Neural crest cell (in vitro differentiated cells): ENCODE measurements around the gene TEAD2. TPM values are rescaled to one million over a fixed set of nuclear protein-coding genes. Genes with fewer than 3 reads are reported as not detected.

ENCODE experiments used
- DNase-seq: peaks from one replicate; pipeline ENCODE4 v3.0.0; 2021; ENCODE audit warnings: low read depth, mixed read lengths, low spot score
- H3K27ac Mint-ChIP-seq: one replicate; pipeline ENCODE4 v1.8.0; 2021; ENCODE audit warnings: mild to moderate bottlenecking, mixed read lengths; ENCODE audit not compliant: unreplicated experiment
- H3K27me3 Mint-ChIP-seq: 2 replicates; pipeline ENCODE4 v1.8.0; 2021; ENCODE audit warnings: low read depth, mild to moderate bottlenecking, mixed read lengths
- H3K36me3 Mint-ChIP-seq: 2 replicates; pipeline ENCODE4 v1.8.0; 2021; ENCODE audit warnings: low read depth, mild to moderate bottlenecking, mixed read lengths
- H3K4me1 Mint-ChIP-seq: 2 replicates; pipeline ENCODE4 v1.8.0; 2021; ENCODE audit warnings: mixed read lengths
- H3K4me3 Mint-ChIP-seq: one replicate; pipeline ENCODE4 v1.8.0; 2021; ENCODE audit warnings: mild to moderate bottlenecking, mixed read lengths
- H3K9me3 Mint-ChIP-seq: 2 replicates; pipeline ENCODE4 v1.8.0; 2021; ENCODE audit warnings: mixed read lengths
- long read RNA-seq: library from polyadenylated mRNA; unstranded; transcript quantifications from one replicate; pipeline ENCODE4 v2.0.0, GENCODE V29; 2020
- total RNA-seq: library from RNA; stranded (reverse); gene quantifications from 2 replicates; pipeline ENCODE4 v1.2.1, GENCODE V29; 2021
- TF ChIP-seq, protein P1 (sequence below): fragments of 200-600 bp; sonication (generic); conservative IDR thresholded peaks from 2 replicates; pipeline ENCODE4 v1.5.0; 2021; ENCODE audit warnings: antibody characterized with exemption, mild to moderate bottlenecking

The TEAD2 gene
- 153 and 164 TPM in 2 replicates for total RNA-seq
- long read RNA-seq, partial matches to known transcripts = 3 of 5 reads
- long read RNA-seq, other reads (novel, unspliced or antisense) = 2 of 5 reads

DNA sequence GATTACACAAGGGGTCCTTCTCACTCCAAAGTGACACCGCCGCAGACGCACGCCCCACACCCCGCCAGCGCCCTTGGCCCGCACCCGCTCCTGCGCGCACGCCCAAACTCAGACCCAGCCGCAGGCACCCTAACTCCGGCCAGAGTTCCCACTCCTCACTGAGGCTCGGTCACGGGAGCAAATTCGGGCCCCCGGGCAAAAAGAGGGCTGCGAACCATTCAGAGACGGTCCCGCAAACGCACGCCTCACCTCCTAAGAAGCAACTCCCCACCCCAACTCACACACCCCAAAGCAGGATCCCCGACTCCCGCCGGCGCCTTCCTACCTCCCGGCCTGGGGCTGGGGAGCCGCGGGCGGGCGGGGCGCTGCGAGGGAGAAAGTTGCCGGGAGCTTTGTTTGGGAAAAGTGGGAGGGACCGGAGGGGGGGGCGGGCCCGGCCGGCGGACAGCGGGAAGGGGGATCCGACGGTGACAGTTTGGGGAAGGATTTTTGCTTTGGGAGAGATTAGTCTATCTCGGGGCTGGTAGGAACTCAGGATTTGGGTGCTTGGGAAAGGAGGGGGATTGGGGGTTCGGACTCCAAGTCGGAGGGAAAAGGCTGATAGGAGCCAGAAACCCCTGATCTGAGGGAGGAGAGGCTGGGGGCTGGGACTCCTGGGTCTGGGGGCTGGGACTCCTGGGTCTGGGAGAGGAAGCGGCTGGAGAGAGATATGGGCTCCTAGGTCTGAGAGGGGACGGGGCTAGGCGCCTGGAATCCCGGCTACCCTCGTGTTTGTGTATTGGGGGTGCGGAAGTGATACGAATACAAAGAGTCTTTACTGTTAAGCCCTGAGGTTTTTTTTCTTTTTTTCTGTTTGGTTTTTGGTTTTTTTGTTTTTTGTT is at the start of gene TEAD2:
TEAD2 (minus strand) TSS at position 369 of the 881 bp plus-strand sequence. CDS start 2,341 bp downstream, outside the sequence.
- Mint-ChIP-seq H3K27ac (no peak within 1 kb of the TSS), H3K36me3 (peaks cover 8% of the 10 kb centered on the region), H3K9me3 (no peaks in the 10 kb centered on the region), H3K4me3 (no peak within 1 kb of the TSS), H3K27me3 (peaks cover 5% of the 10 kb centered on the region), H3K4me1 (peaks cover 18% of the 10 kb centered on the region)
- peak; percentile 61 for DNase-seq
- TF ChIP-seq, protein P1, sequence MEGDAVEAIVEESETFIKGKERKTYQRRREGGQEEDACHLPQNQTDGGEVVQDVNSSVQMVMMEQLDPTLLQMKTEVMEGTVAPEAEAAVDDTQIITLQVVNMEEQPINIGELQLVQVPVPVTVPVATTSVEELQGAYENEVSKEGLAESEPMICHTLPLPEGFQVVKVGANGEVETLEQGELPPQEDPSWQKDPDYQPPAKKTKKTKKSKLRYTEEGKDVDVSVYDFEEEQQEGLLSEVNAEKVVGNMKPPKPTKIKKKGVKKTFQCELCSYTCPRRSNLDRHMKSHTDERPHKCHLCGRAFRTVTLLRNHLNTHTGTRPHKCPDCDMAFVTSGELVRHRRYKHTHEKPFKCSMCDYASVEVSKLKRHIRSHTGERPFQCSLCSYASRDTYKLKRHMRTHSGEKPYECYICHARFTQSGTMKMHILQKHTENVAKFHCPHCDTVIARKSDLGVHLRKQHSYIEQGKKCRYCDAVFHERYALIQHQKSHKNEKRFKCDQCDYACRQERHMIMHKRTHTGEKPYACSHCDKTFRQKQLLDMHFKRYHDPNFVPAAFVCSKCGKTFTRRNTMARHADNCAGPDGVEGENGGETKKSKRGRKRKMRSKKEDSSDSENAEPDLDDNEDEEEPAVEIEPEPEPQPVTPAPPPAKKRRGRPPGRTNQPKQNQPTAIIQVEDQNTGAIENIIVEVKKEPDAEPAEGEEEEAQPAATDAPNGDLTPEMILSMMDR = no peak

DNA sequence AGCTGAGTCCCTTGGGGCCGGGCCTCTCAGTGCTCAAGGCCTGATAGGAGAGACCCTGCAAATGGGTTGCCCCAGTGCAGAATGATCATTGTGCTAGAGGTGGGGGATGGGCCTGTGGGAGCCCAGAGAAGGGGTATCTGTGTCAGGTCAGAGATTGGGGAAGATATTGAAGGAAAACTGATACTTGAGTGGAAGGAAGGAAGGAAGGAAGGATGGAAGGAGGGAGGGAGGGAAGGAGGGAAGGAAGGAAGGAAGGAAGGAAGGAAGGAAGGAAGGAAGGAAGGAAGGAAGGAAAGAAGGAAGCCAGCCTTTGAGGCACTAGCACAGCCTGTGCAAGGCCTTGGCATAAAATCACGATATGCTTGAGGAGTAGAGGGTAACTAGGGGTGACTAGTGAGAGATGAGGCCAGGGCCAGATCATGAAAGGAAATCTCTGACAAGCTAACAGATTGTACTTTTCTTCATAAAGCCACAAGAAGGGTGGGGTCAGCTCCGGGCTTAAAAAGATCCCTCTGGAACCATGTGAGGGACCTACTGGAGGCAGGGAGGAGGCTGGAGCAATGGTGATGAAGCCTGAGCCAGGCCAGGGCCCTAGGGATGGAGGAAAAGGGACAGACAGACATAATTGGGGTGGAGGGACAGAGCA is 49.6 kb upstream of the TEAD2 start:
- Mint-ChIP-seq H3K9me3 (no peaks in the 10 kb centered on the region), H3K4me3 (no peak overlapping the region), H3K27me3 (peaks cover 20% of the 10 kb centered on the region), H3K36me3 (no peaks in the 10 kb centered on the region), H3K27ac (no peak overlapping the region), H3K4me1 (peaks cover 8% of the 10 kb centered on the region)
- DNase-seq = no peak
- TF ChIP-seq, protein P1 = no peak

DNA sequence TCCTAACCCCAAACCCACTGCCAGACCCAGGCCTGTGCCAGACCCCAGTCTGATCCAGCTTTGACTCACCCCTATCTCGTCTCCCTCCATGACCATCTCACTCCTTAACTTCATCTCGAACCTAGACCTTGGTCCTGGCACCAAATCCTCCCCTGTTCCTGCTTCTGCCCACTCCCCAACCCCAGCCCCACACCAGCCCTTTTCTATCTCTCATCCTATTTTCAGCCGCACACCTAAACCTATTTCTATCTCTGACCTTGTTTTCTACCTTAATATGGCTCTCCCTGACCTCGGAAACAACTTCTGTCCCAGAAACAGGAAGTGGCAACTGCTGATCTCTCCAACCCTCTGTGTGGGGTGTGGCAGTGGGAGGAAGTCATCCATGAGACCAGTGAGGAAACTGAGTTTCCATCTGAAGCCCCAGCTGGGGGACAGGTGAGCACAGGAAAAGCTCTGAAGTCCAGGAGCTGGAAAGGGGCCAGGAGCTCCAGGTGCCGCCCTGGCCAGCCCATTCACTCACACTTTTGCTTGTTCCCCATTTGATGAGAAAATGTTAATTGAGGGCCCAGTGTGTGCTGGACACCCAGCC is 47.3 kb upstream of the TEAD2 start:
- no peak for DNase-seq
- Mint-ChIP-seq H3K4me3 (no peak overlapping the region), H3K27ac (no peak overlapping the region), H3K36me3 (no peaks in the 10 kb centered on the region), H3K9me3 (no peaks in the 10 kb centered on the region), H3K4me1 (peaks cover 8% of the 10 kb centered on the region), H3K27me3 (peaks cover 8% of the 10 kb centered on the region)
- TF ChIP-seq, protein P1 = no peak

DNA sequence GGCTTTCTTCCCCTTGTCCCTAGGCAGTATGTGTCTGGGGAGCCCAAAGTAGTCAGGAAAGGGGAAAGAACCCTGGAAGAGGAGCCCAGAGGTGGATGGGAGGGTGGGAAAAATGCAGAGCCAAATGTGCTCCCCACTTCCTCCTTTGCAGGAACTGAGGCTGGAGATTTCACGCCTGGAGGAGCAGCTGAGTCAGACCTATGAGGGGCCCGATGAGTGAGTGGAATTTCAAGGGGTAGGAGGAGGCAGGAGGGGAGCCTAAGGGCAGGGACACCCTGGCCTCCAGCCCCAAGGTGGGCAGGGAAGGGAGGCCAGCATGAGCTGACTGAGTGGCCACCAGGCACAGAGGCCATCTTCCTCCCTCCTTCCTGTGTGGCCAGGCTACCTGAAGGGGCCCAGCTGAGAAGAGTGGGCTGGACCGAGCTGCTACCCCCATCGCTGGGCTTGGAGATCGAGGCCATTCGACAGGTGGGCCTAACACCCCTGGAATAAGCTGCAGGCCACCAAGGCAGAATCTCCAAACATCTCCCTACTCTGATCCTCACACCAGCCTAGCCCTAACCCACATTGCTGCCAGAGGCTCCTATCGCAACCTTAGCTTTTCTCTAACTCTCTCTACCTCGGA is 46.7 kb upstream of the TEAD2 start:
- no peaks in the 10 kb centered on the region for H3K36me3 Mint-ChIP-seq
- H3K4me1 Mint-ChIP-seq = peaks cover 8% of the 10 kb centered on the region
- no peak overlapping the region for H3K4me3 Mint-ChIP-seq
- no peaks in the 10 kb centered on the region for H3K9me3 Mint-ChIP-seq
- no peak for DNase-seq
- TF ChIP-seq, protein P1 = no peak
- peaks cover 5% of the 10 kb centered on the region for H3K27me3 Mint-ChIP-seq
- H3K27ac Mint-ChIP-seq = no peak overlapping the region

DNA sequence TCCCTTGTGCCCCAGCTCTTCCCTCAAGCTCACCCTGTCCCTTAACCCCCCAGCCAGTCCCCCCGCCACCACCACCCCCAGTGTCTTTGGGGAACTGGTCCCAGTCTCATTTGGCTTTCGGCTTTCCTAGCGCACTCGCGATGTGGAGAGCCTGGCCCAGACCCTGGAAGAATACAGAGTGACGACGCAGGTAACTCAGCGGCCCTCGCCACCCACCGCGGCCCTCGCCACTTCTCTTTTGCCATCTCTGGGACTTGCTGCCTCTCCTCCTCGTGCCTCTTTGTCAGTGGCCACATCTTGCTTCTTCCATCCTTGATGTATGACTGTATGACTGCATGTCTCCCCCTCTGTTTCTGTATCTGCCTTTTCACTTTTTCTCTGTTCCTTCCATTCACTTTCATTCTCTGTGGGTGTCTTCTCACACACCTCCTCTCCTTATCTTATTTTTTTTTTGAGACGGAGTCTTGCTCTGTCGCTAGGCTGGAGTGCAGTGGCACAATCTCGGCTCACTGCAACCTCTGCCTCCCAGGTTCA is 45.3 kb upstream of the TEAD2 start:
- Mint-ChIP-seq H3K36me3 (no peaks in the 10 kb centered on the region), H3K27ac (no peak overlapping the region), H3K4me1 (peaks cover 8% of the 10 kb centered on the region), H3K27me3 (peaks cover 3% of the 10 kb centered on the region), H3K4me3 (no peak overlapping the region), H3K9me3 (no peaks in the 10 kb centered on the region)
- no peak for DNase-seq
- TF ChIP-seq, protein P1 = no peak
